Adrenal gland (tissue), 12 donors: ENCODE measurements around the gene ATG16L2. TPM values are rescaled to one million over a fixed set of nuclear protein-coding genes. Genes with fewer than 3 reads are reported as not detected.
A peak's percentile ranks its signal among the peaks of the same experiment; 100 is the strongest.
"Not testable (repeated sequence)": the region's sequence is repeated elsewhere in the genome, so short reads cannot be mapped to it uniquely, and the experiment has no call there.

Source experiments
- DNase-seq, 7 donors: peaks; one replicate each; pipeline ENCODE4 v3.0.0-alpha.2; 2019 to 2020
- H3K27ac ChIP-seq, 5 donors: fragments of 200-600 bp; sonication (generic) in 4 of 5; 1 replicate in 3 of 5; 2 replicates in 2 of 5; pipeline versions ENCODE4 v1.5.1 to v1.8.0; 2016 to 2020; ENCODE audit warnings: mild to moderate bottlenecking in 1 of 5
- H3K27me3 ChIP-seq: fragments of 200-600 bp; 2 replicates; pipeline ENCODE4 v1.8.0; 2021
- H3K36me3 ChIP-seq, 2 donors: fragments of 200-600 bp; replicated peaks in 1 of 2; 1 replicate in 1 of 2; 2 replicates in 1 of 2; pipeline versions ENCODE4 v1.5.1 to v1.8.0; 2018 to 2022
- H3K4me1 ChIP-seq, 2 donors: fragments of 200-600 bp; replicated peaks in 1 of 2; 1 replicate in 1 of 2; 2 replicates in 1 of 2; pipeline versions ENCODE4 v1.5.1 to v1.8.0; 2018 to 2021
- H3K4me3 ChIP-seq, 4 donors: fragments of 200-600 bp; sonication (generic) in 3 of 4; one replicate each; pipeline ENCODE4 v1.5.1; 2016 to 2018
- H3K9me3 ChIP-seq, 3 donors: fragments of 200-600 bp; sonication (generic) in 1 of 3; replicated peaks in 1 of 3; 1 replicate in 2 of 3; 2 replicates in 1 of 3; pipeline versions ENCODE4 v1.5.1 to v1.8.0; 2016 to 2021
- CTCF ChIP-seq, 6 experiments: fragments of 450-650 bp in 4 of 6; fragments of 200-600 bp in 2 of 6; sonication (generic) in 1 of 6; IDR thresholded peaks; 1 replicate in 5 of 6; 2 replicates in 1 of 6; pipeline versions ENCODE4 v1.5.1 to v1.8.0; 2016 to 2021; ENCODE audit warnings: antibody characterized with exemption in 6 of 6, mild to moderate bottlenecking in 2 of 6, moderate library complexity in 1 of 6
- POLR2A ChIP-seq, 2 donors: fragments of 450-650 bp; IDR thresholded peaks; one replicate each; pipeline ENCODE4 v1.6.1; 2017; ENCODE audit warnings: antibody characterized with exemption in 2 of 2, mild to moderate bottlenecking in 2 of 2, moderate library complexity in 1 of 2
- WGBS, 4 donors: extraction: QIAGEN DNeasy Blood & Tissue Kit in 2 of 4; methylation state at CpG; one replicate each; pipeline versions ENCODE4 v1.1.5 to v1.1.7; 2013 to 2017; 5-methylcytosine and 5-hydroxymethylcytosine counted together
- intact Hi-C, 2 donors: fragments of 100-400 bp; cut with DNase I; formaldehyde crosslinking; loops; one replicate each; pipeline versions ENCODE4 v1.14.1 to v1.15.0; 2022 to 2023
- polyA plus RNA-seq, 3 donors: library from polyadenylated mRNA; stranded (reverse); fragments of 200-250 nt in 2 of 3; fragments of 350-450 nt in 1 of 3; fragmentation: Illumina TruSeq in 1 of 3; extraction: RNeasy Lipid Tissue Mini Kit (QIAGEN cat#74804) in 1 of 3; gene quantifications; one replicate each; pipeline ENCODE4 v1.2.3, GENCODE V29; 2013 to 2014
- total RNA-seq, 9 donors: library from RNA; depleted of rRNA in 4 of 9; stranded (reverse); fragments of >200 nt in 4 of 9; fragments of 120-200 nt in 1 of 9; fragmentation: NEBNext Ultra II Directional in 1 of 9; extraction: Animal tissue kit (Norgen Biotek cat#: 25700) in 1 of 9; gene quantifications; one replicate each; pipeline versions ENCODE4 v1.1.0 to v1.2.4, GENCODE V29; 2013 to 2023
- donor health status: healthy with polysubstance abuse.
- donor health status: Bipolar disorder and iron deficiency.
- donor health status: DM: yes; HTN: yes; CAD: no.
- donor health status: DM: no; HTN: no; CAD: no.
- donor health status: DM: no; HTN: no; CAD: no.
- donor health status: DM: yes; HTN: yes; CAD: no.

ATG16L2 gene
- total and polyA plus RNA-seq, 12 donors = 5.7 to 343 (median 30.6) TPM

GRCh38 chr11:72805216-72805615 is 9.0 kb upstream of the ATG16L2 start:
- no peak for TF ChIP-seq POLR2A (IDR thresholded peaks at IDR 0.05)
- no peak for TF ChIP-seq CTCF (IDR thresholded peaks at IDR 0.05)
- DNase-seq = no peak
- Histone ChIP-seq H3K4me3 (no peak overlapping the region), H3K4me1 (no peaks in the 10 kb centered on the region), H3K27me3 (no peaks in the 10 kb centered on the region), H3K36me3 (peaks cover 0 to 4% of the 10 kb centered on the region in 2 donors), H3K9me3 (no peaks in the 10 kb centered on the region), H3K27ac (no peak overlapping the region)
- intact Hi-C loops = no loop called here
- WGBS, 4 donors = 77 to 85% (median 81%) methylated on average over 6 of the region's 6 CpGs

GRCh38 chr11:72806378-72806777 is 7.8 kb upstream of the ATG16L2 start:
- H3K36me3 ChIP-seq, intact Hi-C loops, DNase-seq, H3K27me3 ChIP-seq, H3K9me3 ChIP-seq, H3K4me1 ChIP-seq, H3K4me3 ChIP-seq: not testable (repeated sequence)
- H3K27ac ChIP-seq = peak overlapping the region in 1 of 5 donors; percentile 47
- 79 to 100% (median 98%) methylated on average over 1 of the region's 1 CpG for WGBS, 4 donors

GRCh38 chr11:72807021-72807693 is 7.1 kb upstream of the ATG16L2 start:
- Histone ChIP-seq H3K36me3 (peaks cover 0 to 4% of the 10 kb centered on the region in 2 donors), H3K9me3 (no peaks in the 10 kb centered on the region), H3K27ac (peak overlapping the region in 3 of 5 donors; percentile 43 to 81 (median 47)), H3K27me3 (no peaks in the 10 kb centered on the region), H3K4me3 (no peak overlapping the region), H3K4me1 (peaks cover 0 to 5% of the 10 kb centered on the region in 2 donors)
- TF ChIP-seq POLR2A (IDR thresholded peaks at IDR 0.05) (no peak), CTCF (IDR thresholded peaks at IDR 0.05) (no peak)
- 72 to 85% (median 79%) methylated on average over 5 of the region's 5 CpGs for WGBS, 4 donors
- DNase-seq = no peak
- intact Hi-C loops = no loop called here

GRCh38 chr11:72807792-72808191 is 6.4 kb upstream of the ATG16L2 start:
- DNase-seq = no peak
- Histone ChIP-seq H3K4me1 (peaks cover 3 to 11% of the 10 kb centered on the region in 2 donors), H3K4me3 (no peak overlapping the region), H3K9me3 (no peaks in the 10 kb centered on the region), H3K27ac (peak overlapping the region in 2 of 5 donors; percentile 43 to 81), H3K36me3 (peaks cover 0 to 4% of the 10 kb centered on the region in 2 donors), H3K27me3 (no peaks in the 10 kb centered on the region)
- intact Hi-C loops = no loop called here
- TF ChIP-seq CTCF (IDR thresholded peaks at IDR 0.05) = no peak
- WGBS, 4 donors = 77 to 82% (median 80%) methylated on average over 2 of the region's 2 CpGs

- Histone ChIP-seq H3K36me3 (peaks cover 0 to 4% of the 10 kb centered on the region in 2 donors), H3K4me1 (peaks cover 7 to 17% of the 10 kb centered on the region in 2 donors), H3K27me3 (no peaks in the 10 kb centered on the region), H3K4me3 (no peak overlapping the region), H3K9me3 (no peaks in the 10 kb centered on the region), H3K27ac (peak overlapping the region in 1 of 5 donors; percentile 63)
- DNase-seq = no peak
- TF ChIP-seq CTCF (IDR thresholded peaks at IDR 0.05) = no peak
- TF ChIP-seq POLR2A (IDR thresholded peaks at IDR 0.05) = no peak
- intact Hi-C loops = no loop called here
- 81 to 88% (median 84%) methylated on average over 4 of the region's 4 CpGs for WGBS, 4 donors
These were observed 5.8 kb upstream of the ATG16L2 start for GRCh38 chr11:72808331-72808798.

- not testable (repeated sequence) for H3K27me3 ChIP-seq, H3K27ac ChIP-seq, H3K9me3 ChIP-seq, H3K4me3 ChIP-seq, H3K36me3 ChIP-seq, DNase-seq
- intact Hi-C loops = loop anchor here in 1 of 2 donors (10.0 kb wide), 1 partner anchor 87 kb away; no protein-coding TSS in a partner anchor
- WGBS, 4 donors = 88 to 93% (median 92%) methylated on average over 10 of the region's 10 CpGs
- H3K4me1 ChIP-seq = peaks cover 20 to 39% of the 10 kb centered on the region in 2 donors
These were observed 2.5 kb upstream of the ATG16L2 start for GRCh38 chr11:72811686-72812085.
